H9 (cell line): ENCODE results near the gene NPAS3. TPM values are rescaled to one million over a fixed set of nuclear protein-coding genes. Genes with fewer than 3 reads are reported as not detected.
A peak's percentile ranks its signal among the peaks of the same experiment; 100 is the strongest.

Experiments
- DNase-seq: peaks from one replicate; pipeline ENCODE4 v3.0.0-alpha.2; 2017
- H2AFZ ChIP-seq: one replicate; pipeline ENCODE4 v1.6.1; 2013; ENCODE audit warnings: mild to moderate bottlenecking, low read length, control low read depth, moderate library complexity
- H2AK5ac ChIP-seq: 2 replicates; pipeline ENCODE4 v1.6.1; 2013; ENCODE audit warnings: low read length, control low read depth, mixed read lengths; ENCODE audit not compliant: insufficient read length
- H2BK120ac ChIP-seq: one replicate; pipeline ENCODE4 v1.6.1; 2013; ENCODE audit warnings: low read depth, mild to moderate bottlenecking, low read length, control low read depth, inconsistent platforms; ENCODE audit not compliant: poor library complexity, severe bottlenecking
- H2BK12ac ChIP-seq: 2 replicates; pipeline ENCODE4 v1.6.1; 2013; ENCODE audit warnings: low read length, control low read depth, mixed read lengths, low read depth; ENCODE audit not compliant: insufficient read length
- H2BK15ac ChIP-seq: 2 replicates; pipeline ENCODE4 v1.6.1; 2013; ENCODE audit warnings: low read depth, low read length, control low read depth
- H2BK20ac ChIP-seq: one replicate; pipeline ENCODE4 v1.6.1; 2013; ENCODE audit warnings: low read depth, mild to moderate bottlenecking, low read length, control low read depth, inconsistent platforms; ENCODE audit not compliant: poor library complexity, severe bottlenecking
- H2BK5ac ChIP-seq: 2 replicates; pipeline ENCODE4 v1.6.1; 2013; ENCODE audit warnings: low read length, control low read depth, mixed read lengths; ENCODE audit not compliant: insufficient read length
- H3K14ac ChIP-seq: 2 replicates; pipeline ENCODE4 v1.6.1; 2013; ENCODE audit warnings: low read length, control low read depth; ENCODE audit not compliant: insufficient read depth
- H3K18ac ChIP-seq: 2 replicates; pipeline ENCODE4 v1.6.1; 2013; ENCODE audit warnings: low read depth, mild to moderate bottlenecking, mixed read lengths, low read length, control low read depth; ENCODE audit not compliant: insufficient read length
- H3K23ac ChIP-seq: 2 replicates; pipeline ENCODE4 v1.6.1; 2013; ENCODE audit warnings: low read length, control low read depth, mixed read lengths, low read depth; ENCODE audit not compliant: insufficient read length
- H3K23me2 ChIP-seq: 2 replicates; pipeline ENCODE4 v1.6.1; 2013; ENCODE audit warnings: low read depth, mild to moderate bottlenecking, mixed read lengths, low read length, control low read depth; ENCODE audit not compliant: insufficient read length, poor library complexity, severe bottlenecking
- H3K27ac ChIP-seq: 2 replicates; pipeline ENCODE4 v1.5.1; 2013; ENCODE audit warnings: low read length, control low read depth, mixed read lengths, low read depth; ENCODE audit not compliant: insufficient read length
- H3K27me3 ChIP-seq: 2 replicates; pipeline ENCODE4 v1.6.1; 2013; ENCODE audit warnings: low read length, control low read depth, inconsistent platforms; ENCODE audit not compliant: insufficient read depth
- H3K4ac ChIP-seq: 2 replicates; pipeline ENCODE4 v1.6.1; 2013; ENCODE audit warnings: low read depth, mild to moderate bottlenecking, control low read depth, inconsistent platforms, low read length, moderate library complexity
- H3K4me1 ChIP-seq: 2 replicates; pipeline ENCODE4 v1.6.1; 2013; ENCODE audit warnings: low read length, control low read depth, inconsistent platforms; ENCODE audit not compliant: insufficient read depth
- H3K4me2 ChIP-seq: 2 replicates; pipeline ENCODE4 v1.6.1; 2013; ENCODE audit warnings: low read length, control low read depth, mixed read lengths; ENCODE audit not compliant: insufficient read length, insufficient read depth
- H3K56ac ChIP-seq: 2 replicates; pipeline ENCODE4 v1.6.1; 2013; ENCODE audit warnings: low read depth, mild to moderate bottlenecking, mixed read lengths, low read length, control low read depth; ENCODE audit not compliant: insufficient read length
- H3K79me1 ChIP-seq: 2 replicates; pipeline ENCODE4 v1.6.1; 2013; ENCODE audit warnings: low read depth, mild to moderate bottlenecking, moderate library complexity, low read length, control low read depth, inconsistent platforms; ENCODE audit not compliant: insufficient read depth, poor library complexity, severe bottlenecking
- H3K79me2 ChIP-seq: 2 replicates; pipeline ENCODE4 v1.6.1; 2013; ENCODE audit warnings: low read length, control low read depth, inconsistent platforms; ENCODE audit not compliant: insufficient read depth
- H3K9ac ChIP-seq: 2 replicates; pipeline ENCODE4 v1.6.1; 2013; ENCODE audit warnings: low read length, control low read depth, mixed read lengths; ENCODE audit not compliant: insufficient read length; ENCODE audit errors: extremely low read depth
- H3K9me3 ChIP-seq: one replicate; pipeline ENCODE4 v1.6.1; 2013; ENCODE audit warnings: low read depth, low read length, inconsistent platforms; ENCODE audit not compliant: control insufficient read depth
- H3T11ph ChIP-seq: one replicate; pipeline ENCODE4 v1.6.1; 2013; ENCODE audit warnings: mild to moderate bottlenecking, low read length, control low read depth, inconsistent platforms
- H4K20me1 ChIP-seq: one replicate; pipeline ENCODE4 v1.6.1; 2013; ENCODE audit not compliant: control insufficient read depth, insufficient read length, insufficient read depth
- H4K5ac ChIP-seq: 2 replicates; pipeline ENCODE4 v1.6.1; 2013; ENCODE audit warnings: low read depth, mild to moderate bottlenecking, mixed read lengths, low read length, control low read depth; ENCODE audit not compliant: insufficient read length
- H4K8ac ChIP-seq: replicated peaks from 2 replicates; pipeline ENCODE4 v1.6.1; 2013; ENCODE audit warnings: low read length, control low read depth, mixed read lengths, low read depth; ENCODE audit not compliant: insufficient read length
- H4K91ac ChIP-seq: 2 replicates; pipeline ENCODE4 v1.6.1; 2013; ENCODE audit warnings: low read depth, mild to moderate bottlenecking, moderate library complexity, mixed read lengths, low read length, control low read depth; ENCODE audit not compliant: insufficient read length
- H3K27ac Mint-ChIP-seq, 3 experiments: 2 replicates in 2 of 3; 3 replicates in 1 of 3; pipeline ENCODE4 v1.8.0; 2020 to 2021; ENCODE audit warnings: mixed read lengths in 3 of 3, mild to moderate bottlenecking in 1 of 3, moderate library complexity in 1 of 3
- H3K27me3 Mint-ChIP-seq: 2 replicates; pipeline ENCODE4 v1.8.0; 2021; ENCODE audit warnings: low read depth, mild to moderate bottlenecking, moderate library complexity, mixed read lengths
- H3K36me3 Mint-ChIP-seq, 3 experiments: 2 replicates in 2 of 3; 3 replicates in 1 of 3; pipeline ENCODE4 v1.8.0; 2020 to 2021; ENCODE audit warnings: low read depth in 3 of 3, mixed read lengths in 3 of 3; ENCODE audit not compliant: insufficient read depth in 1 of 3
- H3K4me1 Mint-ChIP-seq, 2 experiments: 2 replicates each; pipeline ENCODE4 v1.8.0; 2020; ENCODE audit warnings: mixed read lengths in 2 of 2
- H3K4me3 Mint-ChIP-seq, 2 experiments: 2 replicates in 1 of 2; 3 replicates in 1 of 2; pipeline ENCODE4 v1.8.0; 2020 to 2021; ENCODE audit warnings: mild to moderate bottlenecking in 2 of 2, mixed read lengths in 2 of 2, moderate library complexity in 1 of 2
- H3K9me3 Mint-ChIP-seq, 2 experiments: 2 replicates in 1 of 2; 3 replicates in 1 of 2; pipeline ENCODE4 v1.8.0; 2020; ENCODE audit warnings: mild to moderate bottlenecking in 2 of 2, mixed read lengths in 2 of 2, moderate library complexity in 1 of 2
- WGBS: extraction: QIAGEN DNeasy Blood & Tissue Kit; methylation state at CpG from one replicate; pipeline ENCODE4 v1.1.7; 2013; ENCODE audit warnings: missing lambda C conversion rate, low lambda C conversion rate, mixed read lengths; ENCODE audit not compliant: insufficient read length; ENCODE audit errors: extremely low coverage; 5-methylcytosine and 5-hydroxymethylcytosine counted together
- total RNA-seq: library from RNA; stranded (reverse); gene quantifications from 2 replicates; pipeline ENCODE4 v1.2.1, GENCODE V29; 2021
- TF ChIP-seq, protein P1 (sequence below): fragments of 200-600 bp; sonication (generic); conservative IDR thresholded peaks from 3 replicates; pipeline ENCODE4 v1.8.0; 2021; ENCODE audit warnings: antibody characterized with exemption, mild to moderate bottlenecking

The NPAS3 gene
- total RNA-seq, 1 experiment from 2014 or later, result 0.17 TPM

- peaks cover 13 to 14% of the 10 kb centered on the region in 2 experiments for H3K4me1 Mint-ChIP-seq
Observed at GRCh38 chr14:33285902-33286700, 347.4 kb downstream of the NPAS3 start.

More at GRCh38 chr14:33285902-33286700, 347.4 kb downstream of the NPAS3 start:
- H4K5ac ChIP-seq, result no peak overlapping the region
- no peaks in the 10 kb centered on the region; the same call in 1 of the 2 replicates for H3K4me1 ChIP-seq
- no peaks in the 10 kb centered on the region for H3K27me3 ChIP-seq
- H3K27ac ChIP-seq, result no peak overlapping the region
- no peak for DNase-seq
- no peak overlapping the region for H2AK5ac ChIP-seq
- Mint-ChIP-seq H3K4me3 (no peak overlapping the region), H3K27me3 (no peaks in the 10 kb centered on the region), H3K27ac (peak overlapping the region in 2 of 3 experiments; percentile 23 to 37; a peak in 3 of 7 replicates), H3K9me3 (no peaks in the 10 kb centered on the region), H3K36me3 (no peaks in the 10 kb centered on the region)
- H3K23ac ChIP-seq, result no peak overlapping the region
- no peak overlapping the region for H3K4ac ChIP-seq
- no peak overlapping the region for H2BK12ac ChIP-seq
- no peak overlapping the region for H2BK20ac ChIP-seq
- H3K79me2 ChIP-seq, result no peaks in the 10 kb centered on the region
- no peaks in the 10 kb centered on the region for H3K9me3 ChIP-seq
- H4K20me1 ChIP-seq, result no peaks in the 10 kb centered on the region
- TF ChIP-seq, protein P1, sequence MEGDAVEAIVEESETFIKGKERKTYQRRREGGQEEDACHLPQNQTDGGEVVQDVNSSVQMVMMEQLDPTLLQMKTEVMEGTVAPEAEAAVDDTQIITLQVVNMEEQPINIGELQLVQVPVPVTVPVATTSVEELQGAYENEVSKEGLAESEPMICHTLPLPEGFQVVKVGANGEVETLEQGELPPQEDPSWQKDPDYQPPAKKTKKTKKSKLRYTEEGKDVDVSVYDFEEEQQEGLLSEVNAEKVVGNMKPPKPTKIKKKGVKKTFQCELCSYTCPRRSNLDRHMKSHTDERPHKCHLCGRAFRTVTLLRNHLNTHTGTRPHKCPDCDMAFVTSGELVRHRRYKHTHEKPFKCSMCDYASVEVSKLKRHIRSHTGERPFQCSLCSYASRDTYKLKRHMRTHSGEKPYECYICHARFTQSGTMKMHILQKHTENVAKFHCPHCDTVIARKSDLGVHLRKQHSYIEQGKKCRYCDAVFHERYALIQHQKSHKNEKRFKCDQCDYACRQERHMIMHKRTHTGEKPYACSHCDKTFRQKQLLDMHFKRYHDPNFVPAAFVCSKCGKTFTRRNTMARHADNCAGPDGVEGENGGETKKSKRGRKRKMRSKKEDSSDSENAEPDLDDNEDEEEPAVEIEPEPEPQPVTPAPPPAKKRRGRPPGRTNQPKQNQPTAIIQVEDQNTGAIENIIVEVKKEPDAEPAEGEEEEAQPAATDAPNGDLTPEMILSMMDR, result no peak
- no peak overlapping the region for H3K14ac ChIP-seq
- no peak overlapping the region for H4K8ac ChIP-seq
- WGBS, result no CpG with 5 or more reads among the region's 5 CpGs
- H2BK120ac ChIP-seq, result no peak overlapping the region
- no peaks in the 10 kb centered on the region for H3K79me1 ChIP-seq
- no peak overlapping the region for H2AFZ ChIP-seq
- H3T11ph ChIP-seq, result no peak overlapping the region
- no peak overlapping the region for H3K9ac ChIP-seq
- H3K4me2 ChIP-seq, result no peak overlapping the region
- no peak overlapping the region for H2BK5ac ChIP-seq
- no peaks in the 10 kb centered on the region for H3K23me2 ChIP-seq
- no peak overlapping the region for H4K91ac ChIP-seq
- no peak overlapping the region for H3K18ac ChIP-seq
- no peak overlapping the region for H2BK15ac ChIP-seq
- no peak overlapping the region for H3K56ac ChIP-seq
